NCI-H1436 (cell line): ENCODE data around the gene BRPF3.

Source experiments
- DNase-seq: peaks from one replicate; lab custom pipeline; 2025; lab: John Stamatoyannopoulos, UW

Gene BRPF3

DNA sequence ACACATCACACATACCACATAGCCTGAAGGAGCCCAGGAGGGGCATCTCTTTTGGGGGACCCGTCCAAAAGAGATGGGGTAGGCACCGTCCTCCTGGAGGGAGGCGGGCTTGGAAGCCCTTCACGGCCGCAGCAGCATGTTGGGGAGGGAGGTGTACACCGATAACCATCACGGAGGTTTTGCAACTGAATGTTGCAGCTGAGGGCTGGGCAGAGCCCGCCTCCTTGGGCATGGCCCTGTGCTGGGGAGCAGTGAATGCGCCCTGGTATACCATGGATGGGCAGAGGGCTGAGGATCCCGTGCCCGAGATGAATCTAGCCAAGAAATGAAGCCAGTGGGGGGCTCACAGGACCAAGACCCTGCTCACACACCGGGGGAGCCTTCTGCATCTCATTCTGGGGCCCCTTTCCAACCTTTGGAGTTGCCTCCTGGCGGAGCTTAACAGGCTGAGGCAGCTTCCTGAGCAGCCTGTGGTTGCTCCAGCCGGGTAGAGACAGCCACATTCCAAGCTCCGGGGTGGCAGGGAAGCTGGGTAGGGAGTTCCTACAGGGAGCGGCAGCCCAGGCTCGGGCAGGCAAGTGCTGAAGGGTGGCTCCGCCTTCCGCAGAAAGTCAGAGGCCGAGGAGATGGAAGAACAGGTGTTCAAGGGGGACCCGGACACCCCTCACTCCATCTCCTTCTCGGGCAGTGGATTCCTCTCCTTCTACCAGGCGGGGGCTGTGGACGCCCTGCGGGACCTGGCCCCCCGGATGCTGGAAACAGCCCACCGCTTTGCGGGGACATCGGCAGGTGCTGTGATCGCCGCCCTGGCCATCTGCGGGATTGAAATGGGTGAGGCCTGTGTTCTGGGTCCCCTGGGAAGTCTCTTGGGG lies 73.5 kb downstream of the BRPF3 start, which contains the start of gene PNPLA1:
PNPLA1 (plus strand) TSS at position 227 of the 872 bp plus-strand sequence; CDS start at position 627, 400 bp downstream.
- no peak for DNase-seq

DNA sequence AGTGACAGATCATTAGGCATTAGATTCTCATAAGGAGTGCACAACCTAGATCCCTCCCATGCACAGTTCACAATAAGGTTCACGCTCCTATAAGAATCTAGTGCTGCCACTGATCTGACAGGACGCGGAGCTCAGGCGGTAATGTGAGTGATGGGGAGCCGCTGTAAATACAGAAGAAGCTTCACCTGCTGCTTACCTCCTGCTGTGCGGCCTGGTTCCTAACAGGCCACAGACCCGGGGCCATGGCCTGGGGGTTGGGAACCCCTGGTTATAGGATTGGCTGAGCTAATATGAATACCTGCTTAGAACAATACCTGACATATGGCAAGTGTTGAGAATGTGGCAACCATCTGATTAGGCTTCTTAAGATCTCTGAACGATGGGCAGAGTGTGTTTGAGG lies 75.7 kb downstream of the BRPF3 start:
- DNase-seq, result no peak

DNA sequence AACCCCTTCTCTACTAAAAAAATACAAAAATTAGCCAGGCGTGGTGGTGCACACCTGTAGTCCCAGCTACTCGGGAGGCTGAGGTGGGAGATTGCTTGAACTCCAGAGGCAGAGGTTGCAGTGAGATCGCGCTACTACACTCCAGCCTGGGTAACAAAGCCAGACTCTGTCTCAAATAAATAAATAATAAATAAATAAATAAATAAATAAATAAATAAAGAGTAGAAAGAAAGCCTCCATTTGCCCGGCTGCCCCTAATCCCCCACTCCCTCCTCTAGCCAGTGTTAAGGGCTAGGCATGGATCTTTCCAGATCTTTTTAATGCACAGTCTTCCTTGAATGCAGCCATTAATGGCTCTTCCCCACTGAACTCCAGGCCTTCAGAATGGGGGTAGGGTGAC lies 76.5 kb downstream of the BRPF3 start:
- no peak for DNase-seq

- no peak for DNase-seq
Observed at GRCh38 chr6:36273802-36274514, 77.4 kb downstream of the BRPF3 start.

GRCh38 chr6:36276581-36277536 lies 80.3 kb downstream of the BRPF3 start:
- DNase-seq, result no peak

GRCh38 chr6:36277946-36278470 lies 81.5 kb downstream of the BRPF3 start:
- no peak for DNase-seq

DNA sequence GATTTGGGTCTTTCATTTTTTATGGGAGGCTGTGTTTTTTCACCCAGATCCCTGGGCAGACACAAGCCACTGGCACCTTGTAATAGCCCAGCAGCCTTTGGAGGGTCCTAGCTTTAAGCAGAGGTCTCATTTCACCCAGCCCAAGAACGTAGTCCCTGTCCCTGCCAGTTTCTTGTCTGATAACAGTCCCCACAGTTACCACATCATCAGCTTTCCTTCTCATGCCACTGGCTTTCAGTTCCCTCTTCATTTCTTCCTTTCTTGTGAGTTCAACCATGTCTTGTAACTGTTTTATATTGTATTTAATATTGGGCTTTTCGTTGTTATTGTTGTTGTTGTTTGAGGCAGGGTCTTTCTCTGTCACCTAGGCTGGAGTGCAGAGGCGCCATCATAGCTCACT lies 83.9 kb downstream of the BRPF3 start:
- DNase-seq, result no peak

- no peak for DNase-seq
Observed at GRCh38 chr6:36280983-36281382, 84.4 kb downstream of the BRPF3 start.
